Loucy (cell line): Measurements from ENCODE around the gene TREML2.

Experiments
- EZH2phosphoT487 ChIP-seq: fragments of 200-600 bp; IDR thresholded peaks from 2 replicates; pipeline ENCODE4 v1.6.1; 2018; ENCODE audit warnings: antibody characterized with exemption, mild to moderate bottlenecking, moderate library complexity, borderline replicate concordance
- TF ChIP-seq, protein P1 (sequence below): fragments of 200-600 bp; sonication (generic); conservative IDR thresholded peaks from 2 replicates; pipeline ENCODE4 v1.5.1; 2014; ENCODE audit warnings: mild to moderate bottlenecking, antibody characterized with exemption, low read length

DNA sequence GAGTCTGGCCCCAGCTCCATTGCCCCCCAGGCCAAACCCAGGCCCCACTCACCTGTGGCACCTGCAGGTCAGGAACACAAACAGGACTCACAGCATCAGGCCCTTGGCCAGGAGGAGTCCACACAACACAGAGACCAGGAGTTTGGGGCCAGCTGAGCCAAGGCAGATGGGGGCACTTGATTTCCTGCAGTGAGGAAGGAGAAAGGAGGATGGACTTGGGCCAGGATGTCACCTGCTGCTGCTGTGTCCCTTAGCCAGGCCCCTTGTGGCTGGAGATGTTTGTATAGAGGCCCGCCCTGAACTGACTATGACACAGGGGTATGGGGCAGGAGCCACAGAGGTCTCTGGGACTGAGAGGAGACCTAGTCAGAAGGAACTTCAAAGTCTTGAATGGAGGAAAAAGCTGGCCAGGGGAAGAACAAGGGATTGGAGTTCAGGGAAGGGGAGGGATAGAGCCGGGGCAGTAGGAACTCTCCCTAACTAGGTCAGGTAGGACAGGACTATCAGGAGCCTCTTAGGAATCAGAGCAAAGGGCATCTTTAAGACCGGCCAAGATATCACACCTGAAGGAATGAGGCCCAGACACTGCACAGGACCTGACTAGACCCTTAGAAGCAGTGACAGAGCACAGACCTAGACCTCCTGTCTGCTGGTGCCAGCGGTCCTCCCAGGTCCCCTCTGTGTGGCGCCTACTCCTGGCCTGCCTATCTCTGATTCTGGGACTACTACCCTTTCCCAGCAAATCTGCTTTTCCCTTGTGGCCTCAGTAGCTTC lies 8.8 kb upstream of the TREML2 start:
- TF ChIP-seq, protein P1, sequence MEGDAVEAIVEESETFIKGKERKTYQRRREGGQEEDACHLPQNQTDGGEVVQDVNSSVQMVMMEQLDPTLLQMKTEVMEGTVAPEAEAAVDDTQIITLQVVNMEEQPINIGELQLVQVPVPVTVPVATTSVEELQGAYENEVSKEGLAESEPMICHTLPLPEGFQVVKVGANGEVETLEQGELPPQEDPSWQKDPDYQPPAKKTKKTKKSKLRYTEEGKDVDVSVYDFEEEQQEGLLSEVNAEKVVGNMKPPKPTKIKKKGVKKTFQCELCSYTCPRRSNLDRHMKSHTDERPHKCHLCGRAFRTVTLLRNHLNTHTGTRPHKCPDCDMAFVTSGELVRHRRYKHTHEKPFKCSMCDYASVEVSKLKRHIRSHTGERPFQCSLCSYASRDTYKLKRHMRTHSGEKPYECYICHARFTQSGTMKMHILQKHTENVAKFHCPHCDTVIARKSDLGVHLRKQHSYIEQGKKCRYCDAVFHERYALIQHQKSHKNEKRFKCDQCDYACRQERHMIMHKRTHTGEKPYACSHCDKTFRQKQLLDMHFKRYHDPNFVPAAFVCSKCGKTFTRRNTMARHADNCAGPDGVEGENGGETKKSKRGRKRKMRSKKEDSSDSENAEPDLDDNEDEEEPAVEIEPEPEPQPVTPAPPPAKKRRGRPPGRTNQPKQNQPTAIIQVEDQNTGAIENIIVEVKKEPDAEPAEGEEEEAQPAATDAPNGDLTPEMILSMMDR: no peak
- TF ChIP-seq EZH2phosphoT487: no peak
